ENCODE data around the gene DSCAML1.

DNA sequence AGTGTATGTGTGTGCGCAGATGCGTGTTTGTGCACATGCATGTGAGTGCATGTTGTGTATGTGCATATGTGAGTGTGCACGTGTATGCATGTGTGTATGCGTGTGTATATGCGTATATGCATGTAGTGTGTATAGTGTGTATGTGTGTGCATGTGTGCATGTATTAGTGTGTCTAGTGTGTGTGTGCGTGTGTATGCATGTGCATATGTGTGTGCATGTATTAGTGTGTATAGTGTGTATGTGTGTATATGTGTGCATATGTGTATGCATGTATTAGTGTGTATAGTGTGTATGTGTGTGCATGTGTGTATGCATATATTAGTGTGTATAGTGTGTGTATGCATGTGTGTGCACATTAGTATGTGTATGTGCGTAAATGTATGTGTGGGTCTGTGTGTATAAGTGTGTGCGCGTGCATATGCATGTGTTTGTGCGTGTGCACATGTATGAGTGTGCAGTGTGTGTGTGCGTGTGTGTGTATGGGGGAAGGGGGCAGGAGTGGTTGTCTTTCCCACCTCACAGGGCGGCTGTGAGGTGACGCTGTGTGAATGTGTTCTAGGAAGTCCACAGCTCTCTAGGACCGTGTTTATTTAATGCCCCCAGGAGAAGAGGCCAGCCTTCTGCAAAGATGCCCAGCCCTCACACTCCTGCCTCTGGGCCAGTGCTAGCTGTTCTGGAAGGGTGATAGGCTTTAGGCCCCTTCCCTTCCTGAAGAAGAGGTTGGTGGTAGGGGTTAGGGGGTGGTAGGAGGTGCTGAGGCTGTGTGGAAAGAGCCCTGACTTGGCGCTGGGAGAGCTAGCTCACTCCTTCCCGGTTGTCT is 354.8 kb downstream of the DSCAML1 start:
- TF ChIP-seq, protein P1, sequence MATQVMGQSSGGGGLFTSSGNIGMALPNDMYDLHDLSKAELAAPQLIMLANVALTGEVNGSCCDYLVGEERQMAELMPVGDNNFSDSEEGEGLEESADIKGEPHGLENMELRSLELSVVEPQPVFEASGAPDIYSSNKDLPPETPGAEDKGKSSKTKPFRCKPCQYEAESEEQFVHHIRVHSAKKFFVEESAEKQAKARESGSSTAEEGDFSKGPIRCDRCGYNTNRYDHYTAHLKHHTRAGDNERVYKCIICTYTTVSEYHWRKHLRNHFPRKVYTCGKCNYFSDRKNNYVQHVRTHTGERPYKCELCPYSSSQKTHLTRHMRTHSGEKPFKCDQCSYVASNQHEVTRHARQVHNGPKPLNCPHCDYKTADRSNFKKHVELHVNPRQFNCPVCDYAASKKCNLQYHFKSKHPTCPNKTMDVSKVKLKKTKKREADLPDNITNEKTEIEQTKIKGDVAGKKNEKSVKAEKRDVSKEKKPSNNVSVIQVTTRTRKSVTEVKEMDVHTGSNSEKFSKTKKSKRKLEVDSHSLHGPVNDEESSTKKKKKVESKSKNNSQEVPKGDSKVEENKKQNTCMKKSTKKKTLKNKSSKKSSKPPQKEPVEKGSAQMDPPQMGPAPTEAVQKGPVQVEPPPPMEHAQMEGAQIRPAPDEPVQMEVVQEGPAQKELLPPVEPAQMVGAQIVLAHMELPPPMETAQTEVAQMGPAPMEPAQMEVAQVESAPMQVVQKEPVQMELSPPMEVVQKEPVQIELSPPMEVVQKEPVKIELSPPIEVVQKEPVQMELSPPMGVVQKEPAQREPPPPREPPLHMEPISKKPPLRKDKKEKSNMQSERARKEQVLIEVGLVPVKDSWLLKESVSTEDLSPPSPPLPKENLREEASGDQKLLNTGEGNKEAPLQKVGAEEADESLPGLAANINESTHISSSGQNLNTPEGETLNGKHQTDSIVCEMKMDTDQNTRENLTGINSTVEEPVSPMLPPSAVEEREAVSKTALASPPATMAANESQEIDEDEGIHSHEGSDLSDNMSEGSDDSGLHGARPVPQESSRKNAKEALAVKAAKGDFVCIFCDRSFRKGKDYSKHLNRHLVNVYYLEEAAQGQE (IDR thresholded peaks at IDR 0.05; ENCODE audit: insufficient read depth in 1 of 2, low read depth in 2 of 2, low read length in 2 of 2) = no peak
- TF ChIP-seq TAF1 (IDR thresholded peaks at IDR 0.05; ENCODE audit: borderline replicate concordance, insufficient read depth, low read length) = no peak
- TF ChIP-seq POLR2AphosphoS5 (IDR thresholded peaks at IDR 0.05; ENCODE audit: low read depth, low read length) = no peak
- TF ChIP-seq SIN3A (IDR thresholded peaks at IDR 0.05; ENCODE audit: borderline replicate concordance, insufficient read depth, low read length) = no peak
- TF ChIP-seq FOXP2 (optimal IDR thresholded peaks at IDR 0.05; ENCODE audit: borderline replicate concordance, extremely low read depth, extremely low read length, insufficient read depth) = no peak
